Effector memory CD4-positive, alpha-beta T cell (primary cell): ENCODE results near the gene PSMB11.
A peak's percentile ranks its signal among the peaks of the same experiment; 100 is the strongest.

Source experiments
- DNase-seq, 3 donors: peaks; one replicate each; pipeline ENCODE4 v3.0.0-alpha.2; 2020
- H3K27ac ChIP-seq: 2 replicates; pipeline ENCODE4 v1.7.0; 2013; ENCODE audit warnings: mild to moderate bottlenecking, low read length, moderate library complexity; ENCODE audit not compliant: insufficient read depth, poor library complexity, severe bottlenecking
- H3K27me3 ChIP-seq: replicated peaks from 2 replicates; pipeline ENCODE4 v1.7.0; 2013; ENCODE audit warnings: mild to moderate bottlenecking, low read length; ENCODE audit not compliant: insufficient read depth, control insufficient read depth, poor library complexity, severe bottlenecking
- H3K36me3 ChIP-seq: 2 replicates; pipeline ENCODE4 v1.7.0; 2013; ENCODE audit warnings: mild to moderate bottlenecking, low read length, moderate library complexity; ENCODE audit not compliant: control insufficient read depth, insufficient read depth
- H3K4me1 ChIP-seq: 2 replicates; pipeline ENCODE4 v1.7.0; 2013; ENCODE audit warnings: low read length, mild to moderate bottlenecking; ENCODE audit not compliant: control insufficient read depth, insufficient read depth, poor library complexity, severe bottlenecking
- H3K4me3 ChIP-seq: 2 replicates; pipeline ENCODE4 v1.7.0; 2013; ENCODE audit warnings: low read length, low read depth, mild to moderate bottlenecking; ENCODE audit not compliant: insufficient read depth, poor library complexity, severe bottlenecking
- H3K9me3 ChIP-seq: 2 replicates; pipeline ENCODE4 v1.7.0; 2013; ENCODE audit warnings: mild to moderate bottlenecking, low read length, moderate library complexity; ENCODE audit not compliant: control insufficient read depth

Gene PSMB11

DNA sequence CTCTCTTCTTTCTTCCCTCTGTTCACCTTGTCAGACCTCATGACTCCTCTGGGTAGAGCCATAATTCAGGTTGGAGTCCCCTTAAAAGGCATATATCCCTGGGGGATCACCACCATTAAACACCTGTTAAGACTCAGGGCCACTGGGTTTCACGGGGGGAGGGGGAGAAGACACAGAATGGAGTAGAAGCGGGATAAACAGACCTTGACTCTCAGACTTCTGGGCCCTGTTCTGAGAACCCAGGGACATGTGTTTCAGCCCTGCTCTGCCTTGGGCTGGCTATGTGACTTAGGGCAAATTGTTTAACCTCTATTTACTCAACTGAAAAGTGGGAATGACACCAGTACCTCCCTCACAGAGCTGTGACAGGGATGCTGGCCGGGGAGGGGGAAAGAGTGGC, 10.7 kb downstream of the PSMB11 start:
- no peaks in the 10 kb centered on the region for H3K9me3 ChIP-seq
- H3K36me3 ChIP-seq = no peaks in the 10 kb centered on the region
- no peak overlapping the region for H3K4me3 ChIP-seq

GRCh38 chr14:23053426-23053825, 11.4 kb downstream of the PSMB11 start:
- H3K27me3 ChIP-seq = no peaks in the 10 kb centered on the region
- no peak for DNase-seq
- no peak overlapping the region for H3K27ac ChIP-seq
- H3K4me3 ChIP-seq = no peak overlapping the region
- peaks cover 11% of the 10 kb centered on the region for H3K4me1 ChIP-seq
- H3K36me3 ChIP-seq = no peaks in the 10 kb centered on the region
- H3K9me3 ChIP-seq = no peaks in the 10 kb centered on the region

More for the DNA sequence above, 10.7 kb downstream of the PSMB11 start:
- no peaks in the 10 kb centered on the region for H3K27me3 ChIP-seq
- H3K27ac ChIP-seq = no peak overlapping the region
- H3K4me1 ChIP-seq = peaks cover 11% of the 10 kb centered on the region
- DNase-seq = no peak

DNA sequence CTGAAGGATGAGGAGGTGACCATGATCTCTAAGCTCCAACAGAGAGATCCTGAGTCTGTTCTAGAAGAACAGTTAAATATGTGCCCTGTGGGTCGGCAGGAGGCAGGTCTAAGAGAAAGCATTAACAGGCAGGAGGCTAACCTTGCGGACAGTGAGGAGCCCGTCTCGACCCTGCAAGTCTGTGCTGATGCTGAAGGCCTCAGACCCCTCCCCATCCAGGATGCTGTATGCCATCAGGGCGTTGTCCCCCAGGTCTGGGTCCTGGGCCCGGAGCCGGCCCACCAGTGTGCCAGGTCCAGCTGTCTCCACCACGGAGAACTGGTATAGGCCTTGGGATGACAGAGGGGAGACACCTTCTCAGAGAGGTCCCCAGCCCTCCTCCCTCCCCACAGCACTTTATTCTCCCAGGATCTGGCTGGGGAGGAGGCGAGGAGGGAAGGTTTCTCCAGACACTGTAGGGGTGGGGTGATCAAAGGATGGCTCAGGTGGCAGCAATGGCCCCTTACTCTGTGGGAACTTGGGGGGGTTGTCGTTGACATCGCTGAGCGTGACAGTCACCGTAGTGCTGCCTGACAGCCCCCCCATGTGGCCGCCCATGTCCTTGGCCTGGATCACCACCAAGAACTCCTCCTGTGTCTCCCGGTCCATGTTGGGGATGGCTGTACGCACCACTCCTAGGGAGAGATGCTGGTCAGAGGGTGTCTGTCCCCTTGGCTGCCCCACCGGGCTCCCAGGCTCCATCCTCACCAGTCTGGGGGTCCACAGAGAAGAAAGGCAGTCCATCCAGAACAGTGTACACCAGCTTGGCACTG, 12.2 kb downstream of the PSMB11 start:
- DNase-seq = no peak
- H3K36me3 ChIP-seq = peaks cover 7% of the 10 kb centered on the region
- no peaks in the 10 kb centered on the region for H3K9me3 ChIP-seq
- peaks cover 11% of the 10 kb centered on the region for H3K4me1 ChIP-seq
- no peak overlapping the region for H3K27ac ChIP-seq
- H3K27me3 ChIP-seq = no peaks in the 10 kb centered on the region
- no peak overlapping the region for H3K4me3 ChIP-seq

DNA sequence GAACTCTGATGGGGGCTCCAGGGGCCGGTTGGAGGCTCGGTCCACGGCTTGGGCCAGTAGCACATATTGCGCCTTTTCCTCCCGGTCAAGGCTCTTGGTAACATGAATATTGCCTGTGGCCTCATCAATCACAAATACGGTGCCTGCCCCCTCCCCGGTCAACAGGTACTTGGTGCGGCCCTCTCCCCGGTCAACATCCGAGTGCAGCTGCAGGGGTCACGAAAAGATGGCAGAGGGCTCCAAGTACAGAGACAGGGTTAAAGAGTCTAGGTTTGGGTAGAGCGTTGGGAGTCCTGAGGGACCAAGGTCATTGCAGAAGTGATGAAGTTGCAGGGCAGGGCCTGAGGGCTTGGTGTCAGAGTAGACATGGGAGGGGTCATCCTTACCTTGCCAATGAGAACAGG, 13.1 kb downstream of the PSMB11 start:
- no peak for DNase-seq
- no peaks in the 10 kb centered on the region for H3K9me3 ChIP-seq
- H3K27ac ChIP-seq = no peak overlapping the region
- peaks cover 15% of the 10 kb centered on the region for H3K36me3 ChIP-seq
- H3K4me1 ChIP-seq = peaks cover 11% of the 10 kb centered on the region
- H3K4me3 ChIP-seq = no peak overlapping the region
- H3K27me3 ChIP-seq = no peaks in the 10 kb centered on the region

GRCh38 chr14:23055621-23056144, 13.7 kb downstream of the PSMB11 start:
- H3K27me3 ChIP-seq = no peaks in the 10 kb centered on the region
- no peak for DNase-seq
- no peaks in the 10 kb centered on the region for H3K9me3 ChIP-seq
- peaks cover 11% of the 10 kb centered on the region for H3K4me1 ChIP-seq
- no peak overlapping the region for H3K27ac ChIP-seq
- peaks cover 20% of the 10 kb centered on the region for H3K36me3 ChIP-seq
- H3K4me3 ChIP-seq = no peak overlapping the region

DNA sequence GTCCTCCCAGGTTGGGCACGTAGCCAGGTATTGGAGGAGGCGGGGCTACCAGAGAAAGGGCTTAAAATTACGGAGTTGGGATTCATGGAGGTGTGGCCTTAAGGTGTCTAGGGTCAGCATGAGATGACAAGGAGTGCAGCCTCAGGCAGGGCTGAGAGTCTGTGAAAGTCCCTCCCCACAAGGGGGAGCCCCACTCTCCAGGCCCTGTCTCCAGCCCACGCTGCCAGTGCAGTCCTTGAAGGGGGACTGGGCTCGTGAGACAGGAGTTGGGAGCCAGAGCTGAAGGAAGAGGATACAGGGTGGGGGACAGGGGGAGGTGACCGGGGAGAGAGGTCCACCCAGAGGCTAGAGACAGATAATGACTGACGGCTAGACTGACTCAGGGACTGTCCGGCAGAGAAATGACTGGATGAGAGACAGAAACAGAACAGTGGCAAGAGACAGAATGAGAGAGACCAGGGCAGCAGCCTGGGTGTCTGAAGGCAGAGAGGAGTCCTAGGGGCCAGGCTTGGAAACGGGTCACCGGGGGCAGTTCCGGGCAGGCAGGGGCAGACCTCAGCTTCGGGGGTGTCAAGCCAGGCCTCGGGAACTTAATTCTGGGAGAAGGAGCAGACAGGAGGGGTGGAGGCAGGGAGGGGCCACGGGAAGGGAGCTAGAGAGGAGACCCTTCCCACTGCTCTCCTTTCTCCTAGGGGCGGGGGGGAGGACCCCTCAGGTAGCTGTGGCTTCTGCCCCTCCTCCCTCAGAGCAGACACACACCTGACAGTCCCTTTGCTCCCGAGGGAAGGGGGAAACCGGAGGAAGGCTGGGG, 14.3 kb downstream of the PSMB11 start:
- peak; percentile 36 to 54 (median 47) for DNase-seq
- Histone ChIP-seq H3K4me1 (peaks cover 11% of the 10 kb centered on the region), H3K27me3 (no peaks in the 10 kb centered on the region), H3K9me3 (no peaks in the 10 kb centered on the region), H3K4me3 (peak overlapping the region; percentile 83), H3K36me3 (peaks cover 27% of the 10 kb centered on the region), H3K27ac (no peak overlapping the region)

DNA sequence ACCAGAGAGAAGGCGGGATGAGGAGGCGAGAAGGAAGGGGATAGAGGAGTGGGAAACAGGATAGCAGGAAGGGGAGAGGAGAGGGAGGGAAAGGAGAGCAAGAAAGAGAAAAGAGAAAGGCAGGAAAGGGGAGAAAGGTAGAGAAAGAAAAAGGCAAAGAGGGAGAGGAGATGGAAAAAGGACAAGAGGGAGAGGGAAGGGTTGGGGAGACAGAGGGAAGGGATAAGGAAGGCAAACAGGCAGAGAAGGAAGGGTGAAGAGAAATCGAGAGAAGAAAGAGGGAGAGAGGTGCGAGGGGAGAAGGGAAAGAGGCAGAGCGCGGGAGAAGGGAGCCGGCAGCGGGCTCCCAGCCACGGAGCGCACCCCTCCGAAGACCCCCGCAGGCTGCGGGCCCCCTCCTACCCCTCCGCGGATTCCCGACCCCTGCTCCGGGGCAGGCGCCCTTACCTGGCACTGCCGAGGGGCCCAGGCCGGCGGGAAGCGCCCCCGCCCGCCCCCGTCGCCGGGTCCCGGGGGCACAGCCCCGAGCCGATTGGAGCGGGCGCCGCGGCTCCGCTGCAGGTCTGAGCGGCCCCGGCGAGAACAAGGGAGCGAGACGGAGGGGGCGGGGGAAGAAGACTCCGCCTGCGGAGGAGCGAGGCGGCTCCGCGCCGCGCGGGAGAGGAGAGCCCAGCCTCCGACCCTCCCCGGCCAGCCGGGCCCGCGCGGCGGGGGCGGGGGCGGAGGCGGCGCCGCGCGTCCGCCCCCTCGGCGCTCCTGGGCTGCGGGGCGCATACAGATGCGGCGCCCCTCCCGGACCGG, 15.1 kb downstream of the PSMB11 start, which contains the start of gene CDH24:
TSS of gene CDH24 (minus strand) at position 565 of the 801 bp plus-strand sequence. CDS start 1,787 bp downstream, outside the sequence.
- H3K9me3 ChIP-seq = no peaks in the 10 kb centered on the region
- peaks cover 33% of the 10 kb centered on the region for H3K36me3 ChIP-seq
- no peaks in the 10 kb centered on the region for H3K27me3 ChIP-seq
- peak within 1 kb of the TSS; percentile 83 for H3K4me3 ChIP-seq
- no peak within 1 kb of the TSS for H3K27ac ChIP-seq
- DNase-seq = peak; percentile 50 to 66 (median 53)
- peaks cover 11% of the 10 kb centered on the region for H3K4me1 ChIP-seq

- Histone ChIP-seq H3K36me3 (peaks cover 41% of the 10 kb centered on the region), H3K27me3 (no peaks in the 10 kb centered on the region), H3K4me3 (peak overlapping the region; percentile 83), H3K4me1 (peaks cover 11% of the 10 kb centered on the region), H3K27ac (no peak overlapping the region), H3K9me3 (no peaks in the 10 kb centered on the region)
- peak; percentile 69 to 78 (median 72) for DNase-seq
Measured at GRCh38 chr14:23057757-23058653, 16.0 kb downstream of the PSMB11 start.
